ENCODE measurements around the gene MAP3K7. TPM values are rescaled to one million over a fixed set of nuclear protein-coding genes. Genes with fewer than 3 reads are reported as not detected.

MAP3K7 gene
- total and polyA plus RNA-seq, 2 of the 13 experiments (the other 11 are each of a cell fraction or from before 2014, with no cell fraction given), result 24.1 to 24.4 TPM

DNA sequence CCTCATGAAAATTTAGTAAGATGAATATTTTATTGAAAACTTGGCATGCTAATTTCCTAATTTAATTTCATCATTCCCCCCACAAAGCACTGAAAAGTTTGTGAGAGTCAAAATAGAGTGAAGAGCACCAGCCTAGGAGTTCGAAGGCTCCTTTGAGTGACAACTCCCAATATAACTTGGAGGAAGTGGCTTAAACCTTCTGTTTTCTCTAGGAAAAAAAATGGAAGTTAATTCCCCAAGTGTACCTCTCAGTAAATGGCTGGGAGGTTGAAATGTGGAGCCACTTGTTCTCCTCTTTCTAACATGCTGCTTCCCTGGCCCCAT is 107.3 kb downstream of the MAP3K7 start (continued):
- TF ChIP-seq, protein P1, sequence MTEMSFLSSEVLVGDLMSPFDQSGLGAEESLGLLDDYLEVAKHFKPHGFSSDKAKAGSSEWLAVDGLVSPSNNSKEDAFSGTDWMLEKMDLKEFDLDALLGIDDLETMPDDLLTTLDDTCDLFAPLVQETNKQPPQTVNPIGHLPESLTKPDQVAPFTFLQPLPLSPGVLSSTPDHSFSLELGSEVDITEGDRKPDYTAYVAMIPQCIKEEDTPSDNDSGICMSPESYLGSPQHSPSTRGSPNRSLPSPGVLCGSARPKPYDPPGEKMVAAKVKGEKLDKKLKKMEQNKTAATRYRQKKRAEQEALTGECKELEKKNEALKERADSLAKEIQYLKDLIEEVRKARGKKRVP (CRISPR knock-in tag; IDR thresholded peaks at IDR 0.05), result no peak

DNA sequence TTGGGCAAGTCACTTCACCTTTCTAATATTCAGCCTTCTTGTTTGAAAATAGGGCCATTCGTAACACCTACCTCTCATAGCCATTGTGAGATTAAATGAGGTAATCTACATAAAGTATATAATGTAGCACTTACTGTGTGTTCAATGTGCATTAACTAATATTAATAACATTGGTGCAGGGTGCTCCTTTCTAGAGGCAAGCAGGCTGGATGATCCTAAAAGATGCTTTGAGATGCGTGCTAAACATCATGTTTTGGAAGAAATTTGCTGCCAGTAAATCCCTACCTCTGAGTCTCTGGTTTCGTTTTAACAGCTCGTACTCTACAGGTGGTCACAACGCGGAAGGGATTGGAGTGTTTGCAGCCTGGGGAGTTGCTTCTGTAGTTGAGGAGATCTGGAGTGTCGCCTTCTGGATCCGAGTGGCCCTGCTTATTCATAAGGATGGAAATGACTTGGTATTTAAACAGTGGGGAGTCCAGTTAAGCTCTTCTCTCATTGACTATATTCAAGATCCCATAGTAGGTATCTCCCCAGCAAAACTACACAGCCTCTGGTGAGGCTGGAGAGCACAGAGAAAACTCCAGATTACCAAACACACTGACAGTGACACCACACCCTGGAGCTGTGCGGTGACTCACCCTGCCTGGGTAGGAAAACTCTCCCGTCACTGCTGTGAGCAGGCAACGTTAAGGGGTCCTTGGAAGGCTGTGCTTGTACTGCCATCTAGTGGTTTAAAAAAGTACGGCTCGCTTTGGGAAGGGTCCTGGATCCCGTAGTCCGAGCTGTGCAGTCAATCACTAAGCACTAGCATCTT is 107.9 kb downstream of the MAP3K7 start:
- Histone ChIP-seq H3K27ac (ENCODE audit: extremely low read length, insufficient read depth, low read length) (no peak overlapping the region), H3K9me3 (ENCODE audit: low read length) (no peaks in the 10 kb centered on the region), H3K9ac (ENCODE audit: insufficient read depth, low read depth, low read length) (no peak overlapping the region), H3K36me3 (replicated peaks in 1 of 2; ENCODE audit: control insufficient read depth in 1 of 2, insufficient read depth in 2 of 2, low read length in 2 of 2) (no peaks in the 10 kb centered on the region), H3K4me2 (ENCODE audit: low read depth, low read length) (no peak overlapping the region), H4K20me1 (ENCODE audit: insufficient read depth, low read length) (no peaks in the 10 kb centered on the region), H2AFZ (ENCODE audit: low read length) (no peak overlapping the region), H3K27me3 (ENCODE audit: control insufficient read depth in 1 of 2, insufficient read depth in 2 of 2, low read length in 2 of 2) (peaks cover 0 to 23% of the 10 kb centered on the region in 2 experiments; a peak in 2 of 5 replicates), H3K4me3 (replicated peaks in 1 of 3; ENCODE audit: insufficient read depth in 1 of 3, low read depth in 2 of 3, low read length in 3 of 3) (no peak overlapping the region), H3K4me1 (ENCODE audit: insufficient read depth, low read length) (peaks cover 4% of the 10 kb centered on the region; the same call in 1 of the 2 replicates), H3K79me2 (ENCODE audit: insufficient read depth, low read length) (no peaks in the 10 kb centered on the region)
- ATAC-seq (peak; percentile 99), DNase-seq (ENCODE audit: low spot score) (peak; percentile 83), FAIRE-seq (peak; percentile 93)
- BruUV-seq (replicated peaks), result no TSS peak
- in situ Hi-C loops (cut with HindIII; ENCODE audit: extremely low pct_ligation_motif_present, low pct_unique_long_range_greater_than_20kb), result loop anchor here (5.0 to 25.0 kb wide), 2 partner anchors 192 to 537 kb away; partner anchors contain the start of gene BACH2
- intact Hi-C loops (cut with micrococcal nuclease; ENCODE audit: unreplicated experiment), result loop anchor here (1.0 to 5.0 kb wide), 4 partner anchors 86 to 539 kb away; no protein-coding TSS in a partner anchor
- 39% methylated on average over 12 of the region's 15 CpGs for WGBS (ENCODE audit: low lambda C conversion rate)
- POLR2A ChIA-PET, result no interaction called here
- CTCF ChIA-PET (ENCODE audit: low intra/inter-chr PET ratio, low total read pairs), result interaction anchor here (0.6 to 2.6 kb wide), 5 partner anchors 44 to 538 kb away, joined by 3 to 38 read pairs (median 7); no protein-coding TSS in a partner anchor
- TF ChIP-seq ZBTB21 (CRISPR knock-in tag; IDR thresholded peaks at IDR 0.05), result 0 out of 2 replicates have a peak, but pooled peaks have one; percentile 32
- peak; percentile 56; the same call in 1 of the 2 replicates for TF ChIP-seq CCDC6 (CRISPR knock-in tag; IDR thresholded peaks at IDR 0.05)
- TF ChIP-seq, protein P2, sequence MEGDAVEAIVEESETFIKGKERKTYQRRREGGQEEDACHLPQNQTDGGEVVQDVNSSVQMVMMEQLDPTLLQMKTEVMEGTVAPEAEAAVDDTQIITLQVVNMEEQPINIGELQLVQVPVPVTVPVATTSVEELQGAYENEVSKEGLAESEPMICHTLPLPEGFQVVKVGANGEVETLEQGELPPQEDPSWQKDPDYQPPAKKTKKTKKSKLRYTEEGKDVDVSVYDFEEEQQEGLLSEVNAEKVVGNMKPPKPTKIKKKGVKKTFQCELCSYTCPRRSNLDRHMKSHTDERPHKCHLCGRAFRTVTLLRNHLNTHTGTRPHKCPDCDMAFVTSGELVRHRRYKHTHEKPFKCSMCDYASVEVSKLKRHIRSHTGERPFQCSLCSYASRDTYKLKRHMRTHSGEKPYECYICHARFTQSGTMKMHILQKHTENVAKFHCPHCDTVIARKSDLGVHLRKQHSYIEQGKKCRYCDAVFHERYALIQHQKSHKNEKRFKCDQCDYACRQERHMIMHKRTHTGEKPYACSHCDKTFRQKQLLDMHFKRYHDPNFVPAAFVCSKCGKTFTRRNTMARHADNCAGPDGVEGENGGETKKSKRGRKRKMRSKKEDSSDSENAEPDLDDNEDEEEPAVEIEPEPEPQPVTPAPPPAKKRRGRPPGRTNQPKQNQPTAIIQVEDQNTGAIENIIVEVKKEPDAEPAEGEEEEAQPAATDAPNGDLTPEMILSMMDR (CRISPR knock-in tag; IDR thresholded peaks at IDR 0.05), result peak; percentile 92
- TF ChIP-seq SAP130 (CRISPR knock-in tag; IDR thresholded peaks at IDR 0.05; ENCODE audit: low read depth), result peak; percentile 38; the same call in 1 of the 2 replicates
- TF ChIP-seq, protein P3, sequence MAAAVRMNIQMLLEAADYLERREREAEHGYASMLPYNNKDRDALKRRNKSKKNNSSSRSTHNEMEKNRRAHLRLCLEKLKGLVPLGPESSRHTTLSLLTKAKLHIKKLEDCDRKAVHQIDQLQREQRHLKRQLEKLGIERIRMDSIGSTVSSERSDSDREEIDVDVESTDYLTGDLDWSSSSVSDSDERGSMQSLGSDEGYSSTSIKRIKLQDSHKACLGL (CRISPR knock-in tag; IDR thresholded peaks at IDR 0.05), result no peak
- no peak for TF ChIP-seq PHB2 (IDR thresholded peaks at IDR 0.05; ENCODE audit: partially characterized antibody)
- TF ChIP-seq CHD4 (IDR thresholded peaks at IDR 0.05; ENCODE audit: borderline replicate concordance, low read length), result no peak
- TF ChIP-seq, protein P4, sequence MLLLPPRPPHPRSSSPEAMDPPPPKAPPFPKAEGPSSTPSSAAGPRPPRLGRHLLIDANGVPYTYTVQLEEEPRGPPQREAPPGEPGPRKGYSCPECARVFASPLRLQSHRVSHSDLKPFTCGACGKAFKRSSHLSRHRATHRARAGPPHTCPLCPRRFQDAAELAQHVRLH (CRISPR knock-in tag; IDR thresholded peaks at IDR 0.05; ENCODE audit: borderline replicate concordance, low read depth), result peak; percentile 46; the same call in 1 of the 2 replicates
- TF ChIP-seq ZNF768 (CRISPR knock-in tag; IDR thresholded peaks at IDR 0.05), result no peak
- TF ChIP-seq IRF2 (CRISPR knock-in tag; IDR thresholded peaks at IDR 0.05), result 0 out of 2 replicates have a peak, but pooled peaks have one; percentile 29
- TF ChIP-seq STAG1 (CRISPR knock-in tag; IDR thresholded peaks at IDR 0.05), result peak; percentile 96
- TF ChIP-seq KLF16 (CRISPR knock-in tag; IDR thresholded peaks at IDR 0.05), result peak in 1 of 2 experiments; percentile 28; a peak in 1 of 4 replicates
- TF ChIP-seq KLF6 (CRISPR knock-in tag; IDR thresholded peaks at IDR 0.05), result 0 out of 2 replicates have a peak, but pooled peaks have one; percentile 46
- TF ChIP-seq CBX5 (CRISPR knock-in tag; IDR thresholded peaks at IDR 0.05; ENCODE audit: borderline replicate concordance), result peak; percentile 63; the same call in 1 of the 2 replicates
- no peak for TF ChIP-seq POLR2AphosphoS5 (IDR thresholded peaks at IDR 0.05; ENCODE audit: low read depth, low read length)
- peak; percentile 47; the same call in 1 of the 2 replicates for TF ChIP-seq ZNF12 (CRISPR knock-in tag; IDR thresholded peaks at IDR 0.05)
- peak; percentile 16; the same call in 1 of the 2 replicates for TF ChIP-seq HOXA3 (CRISPR knock-in tag; IDR thresholded peaks at IDR 0.05)
- TF ChIP-seq YEATS2 (CRISPR knock-in tag; IDR thresholded peaks at IDR 0.05; ENCODE audit: borderline replicate concordance), result peak; percentile 43; the same call in 1 of the 2 replicates
- TF ChIP-seq RARA (CRISPR knock-in tag; IDR thresholded peaks at IDR 0.05), result no peak
